GM12875 (cell line): ENCODE measurements around the gene TRAM2.

Experiments
- H3K4me3 ChIP-seq: one replicate; pipeline ENCODE4 v1.5.1; 2011; ENCODE audit warnings: low read depth, low read length, control low read depth
- CTCF ChIP-seq: IDR thresholded peaks from 2 replicates; pipeline ENCODE4 v1.5.1; 2011; ENCODE audit warnings: low read depth, mild to moderate bottlenecking, control low read depth, inconsistent platforms, low read length, moderate library complexity, borderline replicate concordance; ENCODE audit not compliant: insufficient read depth

Gene TRAM2

GRCh38 chr6:52553158-52553557, 23.7 kb downstream of the TRAM2 start:
- H3K4me3 ChIP-seq = no peak overlapping the region
- TF ChIP-seq CTCF = no peak

- no peak for TF ChIP-seq CTCF
- H3K4me3 ChIP-seq = no peak overlapping the region
Observed at GRCh38 chr6:52552278-52552643, 24.6 kb downstream of the TRAM2 start.

- no peak for TF ChIP-seq CTCF
- H3K4me3 ChIP-seq = no peak overlapping the region
Observed at GRCh38 chr6:52551483-52552277, 25.2 kb downstream of the TRAM2 start.

DNA sequence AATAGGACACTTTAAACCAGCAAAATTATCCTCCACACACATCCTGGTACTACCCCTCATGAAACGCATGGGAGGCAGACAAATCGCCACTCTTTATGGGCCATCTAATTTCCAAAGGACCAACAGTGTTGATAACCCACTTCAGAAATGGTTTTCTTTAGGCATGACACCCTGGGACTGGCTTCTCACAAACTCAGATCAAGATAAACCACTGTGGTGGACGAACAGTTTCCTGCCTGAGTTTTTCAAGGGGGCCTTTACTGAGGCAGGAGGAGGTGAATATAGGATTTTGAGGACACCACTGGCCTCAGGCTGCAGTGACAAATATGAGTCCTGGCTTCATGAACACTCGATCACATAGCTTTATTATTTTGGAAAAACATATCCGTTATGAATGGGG, 26.0 kb downstream of the TRAM2 start:
- TF ChIP-seq CTCF = no peak
- H3K4me3 ChIP-seq = no peak overlapping the region

DNA sequence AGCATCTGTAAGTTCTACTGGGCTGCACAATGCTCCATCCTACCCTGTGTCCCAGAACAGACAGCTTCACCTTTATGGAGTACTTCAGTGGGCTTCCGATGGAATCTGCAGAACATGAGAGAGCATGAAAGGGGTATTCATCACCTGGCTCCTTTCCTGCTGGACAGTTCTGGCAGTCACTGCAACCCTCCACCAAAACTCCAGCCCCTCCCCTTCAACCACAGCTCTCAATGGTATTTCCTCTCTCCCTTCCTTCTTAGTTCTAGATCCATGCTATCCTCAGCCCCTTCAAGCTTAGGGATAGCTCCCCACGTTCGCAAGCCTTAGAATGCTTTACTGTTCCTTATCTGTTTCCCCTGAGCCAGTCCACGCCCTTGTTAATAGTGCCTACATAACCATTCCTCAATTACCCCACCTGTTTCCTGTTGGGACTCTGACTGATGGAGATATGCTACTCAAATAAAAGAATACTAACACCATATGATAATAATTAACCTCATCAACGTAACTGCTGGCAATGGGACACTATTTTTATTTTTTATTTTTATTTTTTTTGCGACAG, 26.8 kb downstream of the TRAM2 start:
- no peak for TF ChIP-seq CTCF
- H3K4me3 ChIP-seq = no peak overlapping the region

GRCh38 chr6:52549428-52549827, 27.4 kb downstream of the TRAM2 start:
- H3K4me3 ChIP-seq = no peak overlapping the region
- TF ChIP-seq CTCF = no peak

- no peak overlapping the region for H3K4me3 ChIP-seq
- TF ChIP-seq CTCF = no peak
Observed at GRCh38 chr6:52548999-52549398, 27.9 kb downstream of the TRAM2 start.
